GM19193 (cell line): ENCODE measurements around the gene SLC1A4.

Experiments used
- POLR2A ChIP-seq: IDR thresholded peaks from 4 replicates; pipeline ENCODE4 v1.6.1; 2011; ENCODE audit not compliant: insufficient read depth, insufficient read length; ENCODE audit errors: extremely low read depth

Gene SLC1A4

DNA sequence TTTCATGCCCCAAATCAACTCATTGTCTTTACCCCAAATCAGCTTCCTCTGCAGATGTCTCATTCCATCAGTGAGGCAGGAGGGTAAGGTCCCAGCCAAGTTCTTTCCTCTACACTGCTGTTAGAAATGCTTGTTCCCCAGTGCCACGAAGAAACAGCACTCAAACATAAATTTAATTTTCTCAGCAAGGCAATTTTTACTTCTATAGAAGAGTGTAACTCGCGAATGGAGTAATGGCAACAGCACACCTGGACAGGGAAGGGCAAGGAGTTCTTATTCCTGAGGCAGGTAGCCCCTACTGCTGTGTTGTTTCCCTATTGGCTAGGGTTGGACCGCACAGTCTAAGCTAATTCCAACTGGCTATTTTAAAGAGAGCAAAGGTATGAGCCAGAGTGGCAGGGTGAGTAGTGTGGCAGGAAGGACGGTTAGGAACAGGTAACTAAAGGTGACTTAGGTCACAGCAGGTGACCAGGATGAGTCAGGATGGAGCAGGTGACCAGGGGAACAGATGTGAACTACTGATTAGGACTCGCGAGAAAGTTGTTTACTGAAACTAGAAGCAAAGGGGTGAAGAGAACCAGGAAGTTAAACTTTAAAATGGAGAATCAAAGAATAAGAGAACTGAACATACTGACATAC, 55.0 kb downstream of the SLC1A4 start:
- TF ChIP-seq POLR2A: no peak

DNA sequence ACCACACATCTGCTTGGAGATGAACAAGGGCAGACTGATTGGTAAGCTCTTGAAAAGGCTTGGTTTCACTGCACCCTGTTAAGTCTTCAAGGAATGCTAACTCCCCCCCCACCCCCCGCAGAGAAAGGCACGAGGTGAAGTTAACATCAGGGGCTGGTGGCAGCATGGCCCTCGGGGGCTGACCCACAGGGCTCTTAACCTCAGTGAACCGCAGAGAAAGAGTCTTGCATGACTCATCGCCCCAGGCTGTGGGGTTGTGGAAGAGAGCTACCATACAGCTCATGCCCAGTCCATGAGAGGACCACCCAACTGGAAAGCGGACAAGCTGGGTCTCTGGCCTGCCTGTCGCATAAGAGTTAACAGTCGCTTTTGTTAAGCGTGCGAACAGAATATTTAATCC, 56.5 kb downstream of the SLC1A4 start:
- TF ChIP-seq POLR2A: no peak

DNA sequence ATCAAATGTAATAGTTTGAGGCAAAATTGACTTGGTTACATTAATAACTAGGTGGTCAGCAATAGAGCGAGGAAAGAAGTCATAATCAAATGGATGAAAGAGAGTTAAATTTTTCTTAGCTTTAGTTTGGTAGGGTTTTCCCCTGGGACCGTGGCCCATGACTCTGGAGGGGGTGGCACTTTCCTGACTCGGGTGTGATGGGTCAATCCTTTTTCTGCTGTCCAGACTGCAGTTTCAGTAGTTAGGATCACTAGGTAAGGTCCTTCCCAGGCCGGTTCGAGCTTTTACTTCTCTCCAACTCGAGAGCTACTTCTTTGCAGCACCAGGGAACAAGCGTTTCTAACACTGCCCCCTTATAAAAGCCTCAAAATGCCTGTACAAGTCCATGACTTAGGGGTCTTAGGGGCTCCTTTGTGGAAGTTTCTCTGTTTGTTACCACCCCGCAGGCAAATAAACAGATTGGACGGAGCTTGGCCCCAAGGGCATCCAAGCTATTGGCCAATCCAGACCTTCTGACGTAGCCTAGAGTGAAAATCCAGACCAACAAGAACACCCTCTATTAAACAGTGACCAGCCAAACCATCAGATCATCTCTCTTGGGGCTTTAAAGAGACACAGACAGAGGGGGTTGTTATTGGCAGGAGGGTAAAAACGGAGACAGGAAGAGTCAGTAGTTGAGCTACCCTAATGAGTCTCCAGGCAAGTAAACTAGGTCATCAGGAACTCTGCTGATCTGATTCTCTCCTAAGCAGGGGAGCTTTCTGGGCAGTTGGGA, 57.6 kb downstream of the SLC1A4 start:
- no peak for TF ChIP-seq POLR2A

DNA sequence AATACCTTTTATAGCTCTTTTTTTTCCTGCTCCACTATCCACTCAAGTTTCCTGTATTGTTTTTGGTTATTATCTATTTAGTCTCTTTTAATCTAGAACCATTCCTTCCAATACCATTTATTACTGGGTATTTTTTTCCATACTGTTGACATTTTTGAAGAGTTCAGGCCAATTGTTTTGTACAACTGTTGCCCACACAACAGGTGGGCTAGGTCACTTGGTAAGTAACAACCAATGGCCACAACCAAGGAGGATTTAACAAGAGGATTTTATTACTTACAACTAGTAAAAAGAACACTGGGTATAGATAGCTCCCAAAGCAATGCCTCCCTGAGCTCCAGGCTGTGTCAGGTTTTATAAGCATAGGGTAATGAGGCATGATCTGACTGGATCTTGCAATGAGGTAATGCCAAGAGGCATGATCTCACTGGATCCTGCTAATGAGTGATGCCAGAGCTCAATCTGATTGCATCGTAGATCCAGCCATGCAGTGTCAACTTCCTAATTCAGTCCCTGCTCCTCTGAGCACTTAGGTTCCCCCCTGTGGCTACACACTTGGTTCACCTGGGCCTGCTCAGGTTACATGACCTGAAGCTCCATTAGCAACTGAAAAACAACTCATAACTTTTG, 59.9 kb downstream of the SLC1A4 start:
- TF ChIP-seq POLR2A: no peak

DNA sequence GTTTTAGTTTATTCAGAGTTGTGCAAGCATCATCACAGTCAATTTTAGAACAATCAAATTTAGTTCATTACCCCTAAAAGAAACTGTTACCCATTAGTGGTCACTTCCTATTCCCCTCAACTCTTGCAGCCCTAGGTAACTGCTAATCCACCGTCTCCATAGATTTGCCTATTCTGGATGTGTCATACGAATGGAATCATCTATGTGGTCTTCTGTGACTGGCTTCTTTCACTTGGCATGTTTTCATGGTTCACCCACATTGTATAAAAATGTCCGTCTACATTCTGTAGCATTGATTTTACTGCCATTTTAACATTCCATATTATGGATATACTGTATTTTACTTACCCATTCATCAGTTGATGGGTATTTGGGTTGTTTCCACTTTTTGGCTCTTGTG, 61.7 kb downstream of the SLC1A4 start:
- TF ChIP-seq POLR2A: no peak

DNA sequence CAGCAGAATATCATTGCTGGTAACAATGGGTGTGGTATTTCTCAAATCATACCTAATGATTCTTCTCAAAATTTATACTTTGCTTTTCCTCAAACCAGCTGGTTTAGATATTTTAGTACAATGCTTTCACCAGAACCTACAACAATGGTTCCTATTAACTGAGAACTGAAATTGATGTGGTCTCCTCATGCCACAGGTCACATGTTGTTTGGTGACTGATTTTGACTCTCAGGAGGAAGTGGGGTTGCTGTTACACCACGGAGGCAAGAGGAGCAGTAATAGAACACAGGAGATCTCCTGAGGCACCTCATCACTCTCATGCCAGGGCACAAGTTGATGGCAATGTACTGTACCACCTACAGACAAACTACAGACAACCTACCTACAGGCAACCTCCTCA, 64.0 kb downstream of the SLC1A4 start:
- no peak for TF ChIP-seq POLR2A

DNA sequence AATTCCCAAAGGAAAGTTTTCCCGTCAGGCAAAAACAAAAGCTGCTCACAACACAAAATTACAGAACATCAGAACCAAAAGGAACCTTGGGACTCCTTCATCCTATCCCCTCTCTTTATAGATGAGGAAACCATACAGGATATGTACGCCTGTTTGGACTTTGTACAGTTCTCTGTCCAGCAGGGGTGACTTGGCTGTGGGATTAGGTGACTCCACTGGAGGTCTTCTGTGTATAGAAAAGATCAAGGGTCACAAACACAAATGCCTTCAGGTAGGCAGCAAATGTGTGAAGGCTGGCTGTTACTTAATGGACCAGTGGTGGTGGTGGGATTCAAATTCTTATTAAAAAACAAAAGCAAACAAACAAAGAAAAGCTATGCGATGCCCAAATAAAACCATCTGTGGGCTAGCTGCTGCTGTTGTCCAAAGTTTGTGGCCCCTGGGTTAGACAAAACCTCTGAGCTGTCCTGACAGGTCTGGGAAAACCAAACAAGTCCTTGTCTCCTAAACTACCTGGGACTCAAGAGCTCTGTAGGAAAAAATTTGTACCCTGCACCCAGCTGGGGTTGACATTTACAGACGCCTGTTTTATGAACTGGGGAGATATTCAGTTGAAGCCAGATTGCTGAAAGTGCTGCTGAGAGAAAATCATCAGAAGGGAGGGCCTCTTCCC, 65.7 kb downstream of the SLC1A4 start:
- no peak for TF ChIP-seq POLR2A

DNA sequence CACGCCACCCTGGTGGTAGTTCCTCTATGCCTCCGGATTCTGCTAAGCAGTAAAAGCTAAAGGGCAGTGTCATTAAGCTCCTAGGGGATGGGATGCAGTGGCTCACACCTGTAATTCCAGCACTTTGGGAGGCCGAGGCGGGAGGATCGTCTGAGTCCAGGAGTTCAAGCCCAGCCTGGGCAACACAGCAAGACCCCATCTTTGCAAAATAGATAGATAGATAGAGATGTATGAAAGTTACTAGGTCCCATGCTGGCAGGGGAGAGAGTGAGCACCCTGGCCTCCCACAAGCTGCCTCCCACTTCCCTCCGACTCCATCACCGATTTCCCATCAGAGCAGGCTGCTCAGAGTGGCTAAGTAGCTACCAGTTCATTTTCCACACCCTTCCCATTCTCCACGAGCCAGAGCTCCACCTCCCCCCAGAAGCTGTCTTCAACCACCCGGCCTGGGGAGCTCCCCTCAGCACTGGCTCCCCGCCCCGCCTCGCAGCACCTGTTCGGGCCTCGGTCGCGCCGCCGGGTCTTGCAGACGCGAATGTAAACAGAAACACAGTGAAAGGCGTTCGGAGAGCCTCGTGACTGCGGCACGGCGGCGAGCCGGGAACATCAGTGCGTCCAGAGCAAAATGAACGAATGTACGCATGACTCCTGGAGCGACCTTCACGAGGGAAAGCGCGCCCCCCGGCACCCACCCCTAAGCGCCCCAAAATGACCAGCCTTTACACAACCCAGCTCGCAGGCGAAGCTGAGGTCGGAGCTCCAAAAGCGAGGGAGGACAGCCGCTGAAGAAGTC, 66.4 kb downstream of the SLC1A4 start:
- TF ChIP-seq POLR2A: no peak

DNA sequence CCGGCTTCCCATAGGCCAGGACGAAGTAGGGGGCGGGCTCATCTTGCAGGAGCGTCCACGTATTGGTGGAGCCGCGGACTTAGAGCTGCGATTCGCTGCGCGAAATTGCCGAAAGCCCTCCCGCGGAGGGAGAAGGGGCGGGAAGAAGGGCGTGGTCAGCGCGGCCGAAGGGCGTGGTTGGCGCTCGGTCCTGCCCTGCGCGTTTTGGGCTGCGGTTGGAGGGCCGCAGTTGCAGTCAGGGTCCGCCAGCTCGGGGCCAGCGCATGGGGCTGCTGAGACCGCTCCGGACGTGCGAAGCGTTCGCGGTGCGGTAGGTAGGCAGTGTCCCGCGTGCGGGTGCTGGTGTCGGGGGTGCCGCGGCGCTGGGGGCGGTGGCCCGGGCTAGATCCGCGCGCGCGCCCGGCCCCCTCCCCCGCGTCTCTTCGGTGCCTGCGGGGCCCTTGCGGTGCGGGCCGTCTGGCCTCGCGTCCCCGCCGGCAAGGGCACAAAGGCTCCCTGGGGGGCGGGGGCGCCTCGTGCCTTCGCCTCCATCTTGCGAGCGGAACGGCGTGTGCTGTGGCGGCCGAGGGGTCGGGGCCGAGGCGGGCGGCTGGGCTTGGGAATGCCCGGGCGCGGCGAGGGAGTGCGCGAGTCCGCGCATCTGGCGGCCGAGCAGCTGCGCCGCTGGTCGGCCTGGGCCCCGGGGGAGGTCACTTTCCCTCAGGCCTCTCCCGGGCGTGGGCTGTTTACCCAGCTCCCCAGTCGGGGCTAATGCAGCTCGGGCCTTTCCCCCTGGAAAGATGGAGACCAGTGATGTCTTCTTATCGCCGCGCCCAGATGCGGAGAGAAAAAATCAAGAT, 67.2 kb downstream of the SLC1A4 start, which contains the start of gene CEP68:
TSS of gene CEP68 (plus strand) at position 202 of the 839 bp plus-strand sequence. CDS start 13,029 bp downstream, outside the sequence.
- peak; percentile 62 for TF ChIP-seq POLR2A

DNA sequence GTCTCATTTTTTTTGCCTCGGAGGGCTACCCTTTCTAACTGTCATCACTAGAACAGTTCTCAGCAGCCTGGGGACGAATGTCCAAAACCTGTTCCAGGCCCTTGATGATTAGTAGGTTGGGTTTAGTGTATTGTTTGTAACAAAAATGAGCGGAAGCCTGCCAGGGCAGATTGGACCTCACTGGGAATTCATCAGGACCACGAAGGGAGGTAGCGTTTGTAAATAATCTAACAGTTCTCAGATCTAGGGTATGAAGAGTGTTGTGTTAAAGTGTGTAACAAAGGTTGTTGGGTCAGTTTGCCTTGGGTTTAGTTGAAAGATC, 67.8 kb downstream of the SLC1A4 start:
- TF ChIP-seq POLR2A: no peak

DNA sequence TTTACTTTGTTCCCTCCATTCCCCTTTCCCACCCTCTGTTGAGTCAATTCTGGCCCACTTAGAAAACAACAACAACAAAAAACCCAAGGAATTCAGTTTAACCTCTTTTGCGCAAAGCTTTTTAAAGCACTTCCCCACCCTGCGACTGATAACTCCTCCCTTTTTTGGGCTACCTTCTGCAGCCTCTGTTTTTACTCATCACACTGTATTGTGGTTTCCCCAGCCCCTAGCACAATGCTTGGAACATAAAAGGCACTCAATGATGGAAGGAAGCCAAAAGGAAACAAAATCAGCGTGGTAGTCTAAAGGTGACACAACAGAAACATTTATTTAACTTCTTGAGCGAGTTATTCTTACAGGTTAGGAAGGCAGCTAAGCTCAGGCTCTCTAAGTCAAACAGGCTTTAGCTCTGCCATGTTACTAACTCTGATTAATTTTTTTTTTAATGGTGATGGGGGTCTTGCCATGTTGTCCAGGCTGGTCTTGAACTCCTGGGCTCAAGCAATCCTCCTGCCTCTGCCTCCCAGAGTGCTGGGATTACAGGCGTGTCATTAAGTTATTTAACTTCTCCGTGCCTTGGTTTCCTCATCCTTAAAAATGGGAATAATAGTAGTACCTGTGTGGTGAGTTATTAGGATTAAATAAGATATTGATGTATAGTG, 68.3 kb downstream of the SLC1A4 start:
- TF ChIP-seq POLR2A: no peak

DNA sequence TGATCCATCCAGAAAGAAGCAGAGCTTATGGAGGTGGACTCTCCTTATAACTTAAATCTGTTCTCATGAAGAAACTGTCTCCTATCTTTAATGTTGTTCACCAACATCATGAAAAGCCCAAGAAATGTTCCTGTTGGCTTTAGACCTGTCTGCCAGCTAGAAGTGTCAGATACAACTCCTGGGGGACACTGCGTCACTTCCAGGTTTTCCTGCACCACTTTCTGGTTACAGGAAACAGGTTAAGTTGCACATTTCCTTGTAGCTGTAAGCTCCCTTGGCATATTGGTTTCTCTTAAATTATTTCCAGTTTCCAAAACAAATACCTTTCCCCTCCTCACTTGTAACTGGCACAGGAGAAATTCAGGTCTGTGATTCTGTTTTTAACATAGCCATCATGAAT, 69.9 kb downstream of the SLC1A4 start:
- TF ChIP-seq POLR2A: no peak

DNA sequence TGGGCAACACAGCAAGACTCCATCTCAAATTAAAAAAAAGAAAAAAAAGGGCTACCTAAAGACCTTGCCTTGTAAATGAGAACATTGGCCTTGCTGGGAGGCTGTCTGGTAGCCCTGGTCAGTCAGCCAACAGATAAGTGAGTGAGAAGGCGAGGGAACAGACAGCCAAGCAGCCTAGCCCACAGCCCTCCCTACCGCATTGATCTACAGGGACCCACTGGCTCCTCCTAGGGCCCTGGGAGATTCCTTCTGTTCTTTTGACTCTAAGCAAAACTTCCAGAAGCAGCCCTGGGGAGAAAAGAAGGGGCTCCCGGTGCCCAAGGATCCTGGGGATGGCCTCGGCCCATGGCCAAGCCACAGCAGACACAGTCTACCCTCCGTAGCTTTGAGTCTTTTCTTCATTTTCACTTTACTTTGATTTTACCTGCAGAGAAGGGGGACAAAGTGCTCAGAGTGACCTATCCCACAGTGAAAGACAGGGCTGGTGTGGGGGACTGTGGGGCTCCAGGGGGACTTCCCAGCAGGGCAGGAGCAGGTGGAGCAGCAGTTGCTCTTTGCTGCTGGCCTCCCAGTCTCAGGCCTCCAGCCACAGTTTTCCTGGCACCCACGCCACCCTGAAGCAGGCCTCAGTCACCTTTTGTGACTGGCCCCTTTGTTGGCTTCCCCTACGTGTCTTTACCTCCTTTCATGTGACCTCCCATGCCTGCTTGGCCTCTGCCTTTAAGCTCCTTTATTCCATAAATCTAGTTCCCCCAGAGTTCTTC, 72.1 kb downstream of the SLC1A4 start:
- no peak for TF ChIP-seq POLR2A

DNA sequence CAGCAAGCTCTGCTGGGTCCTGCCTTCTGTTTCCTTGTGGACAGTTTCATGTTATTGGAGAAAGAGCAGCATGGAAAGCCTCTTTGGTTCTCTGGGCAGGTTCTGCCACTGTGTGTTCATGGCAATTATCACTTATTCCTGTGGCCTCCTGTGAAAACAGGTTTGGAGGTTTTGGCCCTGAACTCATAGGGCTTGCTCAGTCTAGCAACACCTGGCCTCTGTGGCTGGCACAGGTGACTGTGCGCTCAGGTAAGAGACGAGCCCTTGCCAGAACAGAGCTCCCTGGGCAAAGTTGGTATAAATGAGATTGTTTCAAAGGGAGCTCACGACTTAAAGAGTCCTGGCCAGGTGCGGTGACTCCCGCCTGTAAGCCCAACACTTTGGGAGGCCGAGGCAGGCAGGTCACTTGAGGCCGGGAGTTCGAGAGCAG, 72.7 kb downstream of the SLC1A4 start:
- TF ChIP-seq POLR2A: no peak
